GM12801 (cell line): ENCODE results near the gene ELOA.
A peak's percentile ranks its signal among the peaks of the same experiment; 100 is the strongest.

Experiments
- CTCF ChIP-seq: IDR thresholded peaks from one replicate; pipeline ENCODE4 v1.5.1; 2011; ENCODE audit warnings: control low read depth; ENCODE audit not compliant: insufficient read length; ENCODE audit errors: extremely low read depth

Gene ELOA

GRCh38 chr1:23757812-23758211 lies 14.5 kb downstream of the ELOA start:
- no peak for TF ChIP-seq CTCF

- TF ChIP-seq CTCF = no peak
Observed at GRCh38 chr1:23759277-23759676, 16.0 kb downstream of the ELOA start.

- no peak for TF ChIP-seq CTCF
Observed at GRCh38 chr1:23763041-23763577, 19.8 kb downstream of the ELOA start.

- TF ChIP-seq CTCF = no peak
Observed at GRCh38 chr1:23768733-23769132, 25.5 kb downstream of the ELOA start.

GRCh38 chr1:23772049-23772853 lies 29.0 kb downstream of the ELOA start:
- peak; percentile 49 for TF ChIP-seq CTCF

- no peak for TF ChIP-seq CTCF
Observed at GRCh38 chr1:23772854-23773242, 29.6 kb downstream of the ELOA start.

- TF ChIP-seq CTCF = no peak
Observed at GRCh38 chr1:23774174-23774880, 31.1 kb downstream of the ELOA start.
